ENCODE measurements around the gene ARHGAP23. TPM values are rescaled to one million over a fixed set of nuclear protein-coding genes. Genes with fewer than 3 reads are reported as not detected.

ARHGAP23 gene
- total RNA-seq, 2 donors from 2014 or later, result 9.4 to 18.0 TPM

GRCh38 chr17:38426441-38426840 is 1.8 kb upstream of the ARHGAP23 start:
- H3K4me1 ChIP-seq (ENCODE audit: control insufficient read depth, insufficient read depth, low read length), result no peaks in the 10 kb centered on the region
- H3K4me3 ChIP-seq (ENCODE audit: low read length), result no peak overlapping the region
- peaks cover 7% of the 10 kb centered on the region for H3K4me1 Mint-ChIP-seq
- no peak for DNase-seq
- H3K4me3 Mint-ChIP-seq, result no peak overlapping the region
- no peaks in the 10 kb centered on the region for H3K9me3 Mint-ChIP-seq
- TF ChIP-seq, protein P1, sequence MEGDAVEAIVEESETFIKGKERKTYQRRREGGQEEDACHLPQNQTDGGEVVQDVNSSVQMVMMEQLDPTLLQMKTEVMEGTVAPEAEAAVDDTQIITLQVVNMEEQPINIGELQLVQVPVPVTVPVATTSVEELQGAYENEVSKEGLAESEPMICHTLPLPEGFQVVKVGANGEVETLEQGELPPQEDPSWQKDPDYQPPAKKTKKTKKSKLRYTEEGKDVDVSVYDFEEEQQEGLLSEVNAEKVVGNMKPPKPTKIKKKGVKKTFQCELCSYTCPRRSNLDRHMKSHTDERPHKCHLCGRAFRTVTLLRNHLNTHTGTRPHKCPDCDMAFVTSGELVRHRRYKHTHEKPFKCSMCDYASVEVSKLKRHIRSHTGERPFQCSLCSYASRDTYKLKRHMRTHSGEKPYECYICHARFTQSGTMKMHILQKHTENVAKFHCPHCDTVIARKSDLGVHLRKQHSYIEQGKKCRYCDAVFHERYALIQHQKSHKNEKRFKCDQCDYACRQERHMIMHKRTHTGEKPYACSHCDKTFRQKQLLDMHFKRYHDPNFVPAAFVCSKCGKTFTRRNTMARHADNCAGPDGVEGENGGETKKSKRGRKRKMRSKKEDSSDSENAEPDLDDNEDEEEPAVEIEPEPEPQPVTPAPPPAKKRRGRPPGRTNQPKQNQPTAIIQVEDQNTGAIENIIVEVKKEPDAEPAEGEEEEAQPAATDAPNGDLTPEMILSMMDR (conservative IDR thresholded peaks at IDR 0.05), result no peak
- no peak overlapping the region for H3K27ac Mint-ChIP-seq
- no peaks in the 10 kb centered on the region for H3K36me3 Mint-ChIP-seq (ENCODE audit: low read depth)
- H3K27ac ChIP-seq (ENCODE audit: low read depth, low read length), result no peak overlapping the region
- no peaks in the 10 kb centered on the region for H3K9me3 ChIP-seq (ENCODE audit: control insufficient read depth, low read length)
- H3K27me3 Mint-ChIP-seq (ENCODE audit: insufficient read depth), result peaks cover 60% of the 10 kb centered on the region
- H3K9ac ChIP-seq (ENCODE audit: extremely low read depth, low read length, poor library complexity, severe bottlenecking), result no peak overlapping the region
- H3K36me3 ChIP-seq (ENCODE audit: control insufficient read depth, insufficient read depth, low read length), result no peaks in the 10 kb centered on the region
- peaks cover 42% of the 10 kb centered on the region for H3K27me3 ChIP-seq (ENCODE audit: control insufficient read depth, insufficient read depth, low read length, poor library complexity, severe bottlenecking)

DNA sequence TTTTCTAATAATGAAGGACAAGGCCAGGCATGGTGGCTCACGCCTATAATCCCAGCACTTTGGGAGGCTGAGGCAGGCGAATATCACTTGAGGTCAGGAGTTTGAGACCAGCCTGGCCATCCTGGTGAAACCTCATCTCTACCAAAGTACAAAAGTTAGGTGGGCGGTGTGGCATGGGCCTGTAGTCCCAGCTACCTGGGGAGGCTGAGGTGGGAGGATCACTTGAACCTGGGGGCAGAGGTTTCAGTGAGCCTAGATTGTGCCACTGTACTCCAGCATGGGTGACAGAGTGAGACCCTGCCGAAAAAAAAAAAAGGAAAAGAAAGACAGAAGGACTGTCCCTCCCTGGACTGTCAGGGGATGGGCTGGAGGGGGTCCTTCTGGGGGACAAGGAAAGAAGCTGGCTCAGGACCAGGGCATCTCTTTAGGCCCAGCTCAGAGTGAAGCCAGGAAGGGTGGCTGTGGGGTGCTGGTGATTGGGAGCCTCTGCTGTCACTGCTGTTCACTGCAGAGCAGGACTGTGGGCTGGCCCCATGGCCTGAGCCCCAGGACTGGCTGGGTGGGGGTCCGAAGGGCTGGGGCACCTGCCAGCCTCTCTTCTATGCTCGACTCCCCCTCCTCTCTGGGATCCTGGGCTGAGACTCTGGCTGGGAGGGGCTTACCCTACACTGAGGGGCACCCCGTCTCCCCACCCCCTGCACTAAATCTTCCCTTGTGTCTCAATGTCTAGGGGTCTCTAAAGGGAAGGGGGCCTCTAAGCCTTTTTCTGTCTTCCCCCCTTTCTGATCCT is 909 bp upstream of the ARHGAP23 start:
- 79 to 81% methylated on average over 6 to 7 of the region's 7 CpGs for WGBS, 2 experiments (ENCODE audit: insufficient coverage in 1 of 2, insufficient read length in 1 of 2)
- H3K4me1 ChIP-seq (ENCODE audit: control insufficient read depth, insufficient read depth, low read length), result no peaks in the 10 kb centered on the region
- peak overlapping the region; percentile 70 for H3K4me3 ChIP-seq (ENCODE audit: low read length)
- peaks cover 7% of the 10 kb centered on the region for H3K4me1 Mint-ChIP-seq
- H3K9me3 ChIP-seq (ENCODE audit: control insufficient read depth, low read length), result no peaks in the 10 kb centered on the region
- TF ChIP-seq, protein P1 (conservative IDR thresholded peaks at IDR 0.05), result no peak
- H3K27me3 Mint-ChIP-seq (ENCODE audit: insufficient read depth), result peaks cover 51% of the 10 kb centered on the region
- no peaks in the 10 kb centered on the region for H3K9me3 Mint-ChIP-seq
- peaks cover 33% of the 10 kb centered on the region for H3K27me3 ChIP-seq (ENCODE audit: control insufficient read depth, insufficient read depth, low read length, poor library complexity, severe bottlenecking)
- H3K27ac ChIP-seq (ENCODE audit: low read depth, low read length), result no peak overlapping the region
- peak overlapping the region; percentile 57 for H3K4me3 Mint-ChIP-seq
- H3K36me3 Mint-ChIP-seq (ENCODE audit: low read depth), result no peaks in the 10 kb centered on the region
- no peaks in the 10 kb centered on the region for H3K36me3 ChIP-seq (ENCODE audit: control insufficient read depth, insufficient read depth, low read length)
- DNase-seq, result peak; percentile 52
- no peak overlapping the region for H3K9ac ChIP-seq (ENCODE audit: extremely low read depth, low read length, poor library complexity, severe bottlenecking)
- H3K27ac Mint-ChIP-seq, result no peak overlapping the region

GRCh38 chr17:38428643-38429371 is 543 bp downstream of the ARHGAP23 start:
- H3K27ac ChIP-seq (ENCODE audit: low read depth, low read length), result no peak overlapping the region
- H3K9me3 ChIP-seq (ENCODE audit: control insufficient read depth, low read length), result no peaks in the 10 kb centered on the region
- Mint-ChIP-seq H3K4me3 (peak overlapping the region; percentile 57), H3K4me1 (peaks cover 7% of the 10 kb centered on the region), H3K9me3 (no peaks in the 10 kb centered on the region), H3K36me3 (ENCODE audit: low read depth) (no peaks in the 10 kb centered on the region), H3K27ac (no peak overlapping the region), H3K27me3 (ENCODE audit: insufficient read depth) (peaks cover 46% of the 10 kb centered on the region)
- no peak overlapping the region for H3K9ac ChIP-seq (ENCODE audit: extremely low read depth, low read length, poor library complexity, severe bottlenecking)
- peaks cover 26% of the 10 kb centered on the region for H3K27me3 ChIP-seq (ENCODE audit: control insufficient read depth, insufficient read depth, low read length, poor library complexity, severe bottlenecking)
- no peaks in the 10 kb centered on the region for H3K36me3 ChIP-seq (ENCODE audit: control insufficient read depth, insufficient read depth, low read length)
- TF ChIP-seq, protein P1 (conservative IDR thresholded peaks at IDR 0.05), result no peak
- H3K4me1 ChIP-seq (ENCODE audit: control insufficient read depth, insufficient read depth, low read length), result no peaks in the 10 kb centered on the region
- 7 to 8% methylated on average over 19 to 55 of the region's 56 CpGs for WGBS, 2 experiments (ENCODE audit: insufficient coverage in 1 of 2, insufficient read length in 1 of 2)
- H3K4me3 ChIP-seq (ENCODE audit: low read length), result peak overlapping the region; percentile 72
- DNase-seq, result peak; percentile 86

Data from endodermal cell (in vitro differentiated cells).